BJ (cell line): ENCODE results near the gene SSH3. TPM values are rescaled to one million over a fixed set of nuclear protein-coding genes. Genes with fewer than 3 reads are reported as not detected.
"Not testable (repeated sequence)": the region's sequence is repeated elsewhere in the genome, so short reads cannot be mapped to it uniquely, and the experiment has no call there.

Experiments used
- CTCF ChIA-PET: fragments of 350-600 bp; formaldehyde crosslinking; extraction: SDS; loops from one replicate; lab custom pipeline; 2021; ENCODE audit warnings: antibody characterized with exemption, inconsistent platforms; lab: Yijun Ruan, JAX
- POLR2A ChIA-PET: fragments of 300-600 bp; sonication (Branson Sonifier 250); formaldehyde crosslinking; extraction: SDS; loops from one replicate; lab custom pipeline; 2021; ENCODE audit warnings: antibody characterized with exemption; lab: Charles Lee
- DNase-seq: peaks from one replicate; pipeline ENCODE4 v3.0.0-alpha.2; 2011; ENCODE audit warnings: low read depth
- H3K27me3 ChIP-seq: 2 replicates; pipeline ENCODE4 v1.6.0; 2011; ENCODE audit warnings: low read length; ENCODE audit not compliant: control insufficient read depth, insufficient read depth
- H3K36me3 ChIP-seq: 2 replicates; pipeline ENCODE4 v1.5.1; 2011; ENCODE audit warnings: low read length; ENCODE audit not compliant: control insufficient read depth, insufficient read depth
- H3K4me3 ChIP-seq: 2 replicates; pipeline ENCODE4 v1.5.1; 2011; ENCODE audit warnings: low read depth, mild to moderate bottlenecking, control low read depth, low read length
- polyA plus RNA-seq: library from polyadenylated mRNA; depleted of rRNA; stranded (reverse); fragments of >200 nt; gene quantifications from 2 replicates; pipeline ENCODE4 v1.2.3, GENCODE V29; 2011
- TF ChIP-seq, protein P1 (sequence below): IDR thresholded peaks from 2 replicates; pipeline ENCODE4 v1.5.1; 2011; ENCODE audit warnings: low read depth, mild to moderate bottlenecking, control low read depth, inconsistent platforms, low read length, moderate library complexity; ENCODE audit not compliant: insufficient read depth

Gene SSH3
- polyA plus RNA-seq, 1 experiment = 22.1 TPM

DNA sequence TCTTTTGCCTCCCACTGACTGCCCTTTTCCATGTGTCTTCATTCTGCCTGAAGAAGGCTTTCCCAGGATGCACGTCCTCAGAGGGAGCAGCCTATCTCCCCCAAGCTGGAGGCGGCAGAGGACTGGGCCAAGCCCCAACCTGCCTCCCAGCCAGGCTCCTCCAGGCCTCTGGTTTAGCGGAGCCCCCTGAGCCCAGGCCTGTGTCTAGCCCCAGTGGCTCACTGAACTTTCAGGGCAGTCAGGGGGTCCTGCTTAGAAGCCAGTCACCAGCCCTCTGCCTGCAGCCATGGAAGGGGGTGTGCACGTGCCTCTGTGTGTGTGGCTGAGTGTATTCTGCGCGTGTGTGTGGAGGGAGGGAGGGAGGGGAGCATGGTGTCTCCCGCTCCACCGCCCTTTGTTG is 47.5 kb upstream of the SSH3 start:
- CTCF ChIA-PET = no interaction called here
- no peaks in the 10 kb centered on the region for H3K27me3 ChIP-seq
- H3K4me3 ChIP-seq = no peak overlapping the region
- H3K36me3 ChIP-seq = peaks cover 43% of the 10 kb centered on the region
- no peak for DNase-seq
- TF ChIP-seq, protein P1, sequence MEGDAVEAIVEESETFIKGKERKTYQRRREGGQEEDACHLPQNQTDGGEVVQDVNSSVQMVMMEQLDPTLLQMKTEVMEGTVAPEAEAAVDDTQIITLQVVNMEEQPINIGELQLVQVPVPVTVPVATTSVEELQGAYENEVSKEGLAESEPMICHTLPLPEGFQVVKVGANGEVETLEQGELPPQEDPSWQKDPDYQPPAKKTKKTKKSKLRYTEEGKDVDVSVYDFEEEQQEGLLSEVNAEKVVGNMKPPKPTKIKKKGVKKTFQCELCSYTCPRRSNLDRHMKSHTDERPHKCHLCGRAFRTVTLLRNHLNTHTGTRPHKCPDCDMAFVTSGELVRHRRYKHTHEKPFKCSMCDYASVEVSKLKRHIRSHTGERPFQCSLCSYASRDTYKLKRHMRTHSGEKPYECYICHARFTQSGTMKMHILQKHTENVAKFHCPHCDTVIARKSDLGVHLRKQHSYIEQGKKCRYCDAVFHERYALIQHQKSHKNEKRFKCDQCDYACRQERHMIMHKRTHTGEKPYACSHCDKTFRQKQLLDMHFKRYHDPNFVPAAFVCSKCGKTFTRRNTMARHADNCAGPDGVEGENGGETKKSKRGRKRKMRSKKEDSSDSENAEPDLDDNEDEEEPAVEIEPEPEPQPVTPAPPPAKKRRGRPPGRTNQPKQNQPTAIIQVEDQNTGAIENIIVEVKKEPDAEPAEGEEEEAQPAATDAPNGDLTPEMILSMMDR = no peak
- POLR2A ChIA-PET = no interaction called here

DNA sequence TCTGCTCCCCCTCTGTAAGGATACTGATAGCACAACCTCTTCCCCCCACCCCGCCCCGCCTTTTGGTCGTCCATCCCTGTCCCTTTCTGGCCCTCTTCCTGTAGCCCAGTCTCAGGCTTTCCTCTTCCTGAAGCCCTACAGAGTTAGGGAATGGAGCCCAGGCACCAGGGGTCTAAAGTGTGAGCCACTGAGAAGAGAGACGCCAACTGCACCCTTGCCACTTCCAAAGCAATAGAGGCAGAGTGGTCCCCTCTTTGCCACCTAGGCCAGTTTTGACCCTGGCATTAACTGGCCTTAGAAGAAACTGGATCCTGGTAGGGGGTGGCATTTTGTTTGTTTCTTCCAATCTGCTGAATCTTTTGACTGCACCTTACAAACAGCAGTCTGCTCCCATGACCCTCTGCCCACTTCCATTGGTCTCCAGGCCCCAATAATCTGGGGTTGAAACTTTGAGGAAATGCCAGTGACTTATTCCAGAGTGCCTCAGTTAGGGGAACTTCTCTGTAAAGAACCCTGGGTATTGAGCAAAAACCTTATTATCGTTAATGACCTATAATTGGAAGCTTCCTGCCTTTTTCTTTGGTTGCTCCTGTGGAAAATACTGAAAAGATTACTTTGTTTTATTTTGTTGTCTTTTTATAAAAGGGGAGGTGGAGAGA is 46.7 kb upstream of the SSH3 start:
- no peak for DNase-seq
- CTCF ChIA-PET = no interaction called here
- no peak overlapping the region for H3K4me3 ChIP-seq
- peaks cover 43% of the 10 kb centered on the region for H3K36me3 ChIP-seq
- no peaks in the 10 kb centered on the region for H3K27me3 ChIP-seq
- TF ChIP-seq, protein P1 = no peak
- POLR2A ChIA-PET = no interaction called here

GRCh38 chr11:67260406-67260805 is 42.9 kb upstream of the SSH3 start:
- CTCF ChIA-PET = no interaction called here
- TF ChIP-seq, protein P1 = no peak
- peaks cover 15% of the 10 kb centered on the region for H3K36me3 ChIP-seq
- no peak for DNase-seq
- no peak overlapping the region for H3K4me3 ChIP-seq
- POLR2A ChIA-PET = no interaction called here
- no peaks in the 10 kb centered on the region for H3K27me3 ChIP-seq

GRCh38 chr11:67260885-67261639 is 42.3 kb upstream of the SSH3 start:
- not testable (repeated sequence) for DNase-seq, H3K36me3 ChIP-seq, H3K27me3 ChIP-seq
- ChIA-PET CTCF (interaction anchor here (0.9 to 4.9 kb wide), 17 partner anchors 8 to 211 kb away, joined by 3 to 133 read pairs (median 6); partner anchors contain the start of genes ANKRD13D and SSH3), POLR2A (interaction anchor here (0.6 kb wide), 1 partner anchor 161 kb away, joined by 6 read pairs; no protein-coding TSS in a partner anchor)
- peak overlapping the region; percentile 28 for H3K4me3 ChIP-seq

GRCh38 chr11:67261640-67261945 is 41.7 kb upstream of the SSH3 start:
- CTCF ChIA-PET = interaction anchor here (0.8 to 4.9 kb wide), 26 partner anchors 9 to 211 kb away, joined by 3 to 133 read pairs (median 6); partner anchors contain the start of genes ANKRD13D and SSH3
- Histone ChIP-seq H3K36me3 (peaks cover 3% of the 10 kb centered on the region), H3K27me3 (no peaks in the 10 kb centered on the region), H3K4me3 (peak overlapping the region; percentile 20)
- TF ChIP-seq, protein P1 = peak; percentile 38
- DNase-seq = no peak
- POLR2A ChIA-PET = interaction anchor here (0.6 kb wide), 1 partner anchor 160 kb away, joined by 6 read pairs; no protein-coding TSS in a partner anchor
